ENCODE results near the gene NBL1. TPM values are rescaled to one million over a fixed set of nuclear protein-coding genes. Genes with fewer than 3 reads are reported as not detected.

NBL1 gene
- total and polyA plus RNA-seq, 9 of the 15 experiments (the other 6 are each of a cell fraction or from before 2014, with no cell fraction given): 0.10 to 3.7 (median 1.8) TPM; not detected in 1

DNA sequence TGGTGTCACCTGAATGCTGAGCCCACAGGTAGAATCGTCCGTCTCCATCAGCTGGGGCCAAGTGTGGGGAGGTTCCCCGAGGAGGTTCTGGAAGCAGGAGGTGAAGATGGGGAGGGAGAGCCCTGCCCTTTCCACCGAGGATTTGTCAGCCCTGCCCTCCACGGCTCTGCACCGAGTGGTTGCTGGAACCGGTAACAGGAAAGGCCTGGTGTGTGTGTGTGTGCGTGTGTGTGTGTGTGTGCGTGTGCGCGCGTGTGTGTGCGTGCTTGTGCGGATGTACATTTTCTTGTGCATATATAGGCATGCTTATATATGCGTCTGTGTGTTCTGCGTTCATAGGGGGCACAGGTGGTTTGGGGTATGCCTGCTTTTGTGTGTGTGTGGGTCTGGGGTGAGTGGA is 3.5 kb downstream of the NBL1 start:
- Histone ChIP-seq H3K9me1 (ENCODE audit: control insufficient read depth, insufficient read depth, low read length) (no peaks in the 10 kb centered on the region), H2AFZ (ENCODE audit: low read depth, low read length) (no peak overlapping the region), H3K9me3 (replicated peaks; ENCODE audit: control insufficient read depth, insufficient read depth, low read depth, low read length) (no peaks in the 10 kb centered on the region), H4K20me1 (replicated peaks; ENCODE audit: control insufficient read depth, insufficient read depth, low read length) (peaks cover 3% of the 10 kb centered on the region; the same call in 1 of the 2 replicates), H3K4me2 (ENCODE audit: insufficient read depth, low read length) (no peak overlapping the region), H3K4me1 (replicated peaks in 1 of 2; ENCODE audit: control insufficient read depth in 2 of 2, insufficient read depth in 2 of 2, low read length in 2 of 2) (peaks cover 13 to 45% of the 10 kb centered on the region in 2 experiments; a peak in 4 of 5 replicates), H3K4me3 (no peak overlapping the region), H3K79me2 (ENCODE audit: control insufficient read depth, insufficient read depth, low read length) (no peaks in the 10 kb centered on the region), H3K27me3 (ENCODE audit: control insufficient read depth in 2 of 2, insufficient read depth in 2 of 2, low read length in 2 of 2) (peaks cover 16 to 33% of the 10 kb centered on the region in 2 experiments; a peak in 4 of 5 replicates), H3K9ac (ENCODE audit: insufficient read depth in 1 of 2, low read depth in 2 of 2, low read length in 2 of 2) (no peak overlapping the region), H3K36me3 (ENCODE audit: control insufficient read depth, insufficient read depth, low read length) (no peaks in the 10 kb centered on the region), H3K27ac (ENCODE audit: extremely low read depth, low read depth, low read length) (no peak overlapping the region)
- WGBS (ENCODE audit: insufficient coverage, low coverage, missing lambda C conversion rate): 47% methylated on average over 16 of the region's 16 CpGs
- ATAC-seq (no peak), FAIRE-seq (no peak), DNase-seq (ENCODE audit: extremely low read depth in 1 of 4, low spot score in 3 of 4) (no peak)
- intact Hi-C loops (cut with micrococcal nuclease): loop anchor here (5.0 to 10.0 kb wide), 2 partner anchors 160 to 183 kb away; partner anchors contain the start of gene CAPZB
- in situ Hi-C loops (cut with MboI): no loop called here
- CTCF ChIA-PET (ENCODE audit: low intra/inter-chr PET ratio): interaction anchor here (3.5 kb wide), 1 partner anchor 256 kb away, joined by 12 read pairs; no protein-coding TSS in a partner anchor
- POLR2A ChIA-PET: interaction anchor here (0.9 kb wide), 2 partner anchors 17 to 137 kb away, joined by 3 read pairs; no protein-coding TSS in a partner anchor
- BruUV-seq (replicated peaks): no TSS peak
- TF ChIP-seq BRD9 (IDR thresholded peaks at IDR 0.05; ENCODE audit: low read depth, partially characterized antibody): no peak
- TF ChIP-seq, protein P1, sequence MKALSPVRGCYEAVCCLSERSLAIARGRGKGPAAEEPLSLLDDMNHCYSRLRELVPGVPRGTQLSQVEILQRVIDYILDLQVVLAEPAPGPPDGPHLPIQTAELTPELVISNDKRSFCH (CRISPR knock-in tag; IDR thresholded peaks at IDR 0.05): no peak
- TF ChIP-seq, protein P1 (tag; IDR thresholded peaks at IDR 0.05): no peak
- TF ChIP-seq MCM3 (IDR thresholded peaks at IDR 0.05): peak; percentile 70; the same call in 1 of the 2 replicates
- no peak for TF ChIP-seq POLR2B (IDR thresholded peaks at IDR 0.05; ENCODE audit: low read depth, partially characterized antibody)
- TF ChIP-seq FUS (optimal IDR thresholded peaks at IDR 0.05; ENCODE audit: low read depth, low read length): no peak
- no peak for TF ChIP-seq ZNF589 (CRISPR knock-in tag; IDR thresholded peaks at IDR 0.05; ENCODE audit: low read depth)
- no peak for TF ChIP-seq MEIS2 (IDR thresholded peaks at IDR 0.05; ENCODE audit: partially characterized antibody)
- TF ChIP-seq HNRNPLL (IDR thresholded peaks at IDR 0.05; ENCODE audit: low read depth, low read length, poor library complexity, severe bottlenecking): no peak
- TF ChIP-seq, protein P2, sequence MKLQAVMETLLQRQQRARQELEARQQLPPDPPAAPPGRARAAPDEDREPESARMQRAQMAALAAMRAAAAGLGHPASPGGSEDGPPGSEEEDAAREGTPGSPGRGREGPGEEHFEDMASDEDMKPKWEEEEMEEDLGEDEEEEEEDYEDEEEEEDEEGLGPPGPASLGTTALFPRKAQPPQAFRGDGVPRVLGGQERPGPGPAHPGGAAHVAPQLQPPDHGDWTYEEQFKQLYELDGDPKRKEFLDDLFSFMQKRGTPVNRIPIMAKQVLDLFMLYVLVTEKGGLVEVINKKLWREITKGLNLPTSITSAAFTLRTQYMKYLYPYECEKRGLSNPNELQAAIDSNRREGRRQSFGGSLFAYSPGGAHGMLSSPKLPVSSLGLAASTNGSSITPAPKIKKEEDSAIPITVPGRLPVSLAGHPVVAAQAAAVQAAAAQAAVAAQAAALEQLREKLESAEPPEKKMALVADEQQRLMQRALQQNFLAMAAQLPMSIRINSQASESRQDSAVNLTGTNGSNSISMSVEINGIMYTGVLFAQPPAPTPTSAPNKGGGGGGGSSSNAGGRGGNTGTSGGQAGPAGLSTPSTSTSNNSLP (IDR thresholded peaks at IDR 0.05; ENCODE audit: borderline replicate concordance, low read depth, low read length): no peak
- TF ChIP-seq FOS (IDR thresholded peaks at IDR 0.05; ENCODE audit: extremely low read depth, insufficient read length): no peak
- TF ChIP-seq, protein P3, sequence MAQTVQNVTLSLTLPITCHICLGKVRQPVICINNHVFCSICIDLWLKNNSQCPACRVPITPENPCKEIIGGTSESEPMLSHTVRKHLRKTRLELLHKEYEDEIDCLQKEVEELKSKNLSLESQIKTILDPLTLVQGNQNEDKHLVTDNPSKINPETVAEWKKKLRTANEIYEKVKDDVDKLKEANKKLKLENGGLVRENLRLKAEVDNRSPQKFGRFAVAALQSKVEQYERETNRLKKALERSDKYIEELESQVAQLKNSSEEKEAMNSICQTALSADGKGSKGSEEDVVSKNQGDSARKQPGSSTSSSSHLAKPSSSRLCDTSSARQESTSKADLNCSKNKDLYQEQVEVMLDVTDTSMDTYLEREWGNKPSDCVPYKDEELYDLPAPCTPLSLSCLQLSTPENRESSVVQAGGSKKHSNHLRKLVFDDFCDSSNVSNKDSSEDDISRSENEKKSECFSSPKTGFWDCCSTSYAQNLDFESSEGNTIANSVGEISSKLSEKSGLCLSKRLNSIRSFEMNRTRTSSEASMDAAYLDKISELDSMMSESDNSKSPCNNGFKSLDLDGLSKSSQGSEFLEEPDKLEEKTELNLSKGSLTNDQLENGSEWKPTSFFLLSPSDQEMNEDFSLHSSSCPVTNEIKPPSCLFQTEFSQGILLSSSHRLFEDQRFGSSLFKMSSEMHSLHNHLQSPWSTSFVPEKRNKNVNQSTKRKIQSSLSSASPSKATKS (CRISPR knock-in tag; IDR thresholded peaks at IDR 0.05): no peak
- no peak for TF ChIP-seq NR2C1 (IDR thresholded peaks at IDR 0.05)
- no peak for TF ChIP-seq NR2C1 (tag; IDR thresholded peaks at IDR 0.05)
- no peak for TF ChIP-seq POLR2AphosphoS2 (IDR thresholded peaks at IDR 0.05; ENCODE audit: low read length)
- no peak for TF ChIP-seq MCM7 (IDR thresholded peaks at IDR 0.05)
- no peak for TF ChIP-seq POLR2H (tag; IDR thresholded peaks at IDR 0.05; ENCODE audit: low read depth)
- no peak for TF ChIP-seq ZNF140 (CRISPR knock-in tag; IDR thresholded peaks at IDR 0.05)
- TF ChIP-seq, protein P4, sequence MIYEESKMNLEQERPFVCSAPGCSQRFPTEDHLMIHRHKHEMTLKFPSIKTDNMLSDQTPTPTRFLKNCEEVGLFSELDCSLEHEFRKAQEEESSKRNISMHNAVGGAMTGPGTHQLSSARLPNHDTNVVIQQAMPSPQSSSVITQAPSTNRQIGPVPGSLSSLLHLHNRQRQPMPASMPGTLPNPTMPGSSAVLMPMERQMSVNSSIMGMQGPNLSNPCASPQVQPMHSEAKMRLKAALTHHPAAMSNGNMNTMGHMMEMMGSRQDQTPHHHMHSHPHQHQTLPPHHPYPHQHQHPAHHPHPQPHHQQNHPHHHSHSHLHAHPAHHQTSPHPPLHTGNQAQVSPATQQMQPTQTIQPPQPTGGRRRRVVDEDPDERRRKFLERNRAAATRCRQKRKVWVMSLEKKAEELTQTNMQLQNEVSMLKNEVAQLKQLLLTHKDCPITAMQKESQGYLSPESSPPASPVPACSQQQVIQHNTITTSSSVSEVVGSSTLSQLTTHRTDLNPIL (CRISPR knock-in tag; IDR thresholded peaks at IDR 0.05): no peak
